Breast epithelium (tissue), 3 donors: ENCODE data around the gene NCOA1.

Source experiments
- CTCF ChIP-seq, 3 donors: fragments of 450-650 bp; IDR thresholded peaks; one replicate each; pipeline ENCODE4 v1.5.1; 2016 to 2017; ENCODE audit warnings: antibody characterized with exemption in 3 of 3, mild to moderate bottlenecking in 3 of 3, moderate library complexity in 3 of 3
- POLR2A ChIP-seq: fragments of 450-650 bp; IDR thresholded peaks from one replicate; pipeline ENCODE4 v1.6.1; 2016; ENCODE audit warnings: antibody characterized with exemption, mild to moderate bottlenecking, moderate library complexity
- POLR2AphosphoS5 ChIP-seq, 3 donors: sonication (generic); formaldehyde crosslinking; IDR thresholded peaks; one replicate each; pipeline ENCODE4 v1.6.1; 2017; ENCODE audit warnings: antibody characterized with exemption in 3 of 3

GRCh38 chr2:24792542-24792873 lies 301.5 kb downstream of the NCOA1 start:
- TF ChIP-seq POLR2A (no peak), CTCF (IDR thresholded peaks at IDR 0.05) (no peak), POLR2AphosphoS5 (IDR thresholded peaks at IDR 0.05) (no peak)
